Panc1 (cell line): ENCODE measurements around the gene KIRREL3.

Experiments used
- POLR2AphosphoS5 ChIP-seq: IDR thresholded peaks from 2 replicates; pipeline ENCODE4 v1.6.1; 2012; ENCODE audit warnings: mild to moderate bottlenecking, low read depth, low read length, moderate library complexity
- TF ChIP-seq, protein P1 (sequence below): fragments of 450-650 bp; IDR thresholded peaks from 2 replicates; pipeline ENCODE4 v1.5.1; 2017; ENCODE audit warnings: mild to moderate bottlenecking

DNA sequence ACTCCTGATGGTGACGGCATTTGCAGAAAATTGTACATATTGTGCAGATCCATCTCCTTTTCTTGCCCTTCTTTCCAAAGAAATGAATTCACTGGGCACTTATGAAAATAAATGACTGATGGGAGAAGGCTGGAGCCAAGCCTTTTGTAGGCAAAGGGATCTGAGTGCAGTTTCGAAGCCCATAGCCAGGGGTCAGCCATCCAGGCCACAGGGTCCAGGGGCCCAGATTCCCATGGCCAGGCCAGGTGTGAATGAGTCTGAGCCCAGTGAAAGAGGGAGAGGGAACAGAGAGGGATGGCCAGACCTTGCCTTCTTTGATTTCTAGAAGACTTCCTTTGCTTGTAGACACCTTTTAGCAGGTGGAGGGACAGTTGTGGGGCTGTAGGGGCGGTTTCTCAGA lies 209.1 kb downstream of the KIRREL3 start:
- TF ChIP-seq, protein P1, sequence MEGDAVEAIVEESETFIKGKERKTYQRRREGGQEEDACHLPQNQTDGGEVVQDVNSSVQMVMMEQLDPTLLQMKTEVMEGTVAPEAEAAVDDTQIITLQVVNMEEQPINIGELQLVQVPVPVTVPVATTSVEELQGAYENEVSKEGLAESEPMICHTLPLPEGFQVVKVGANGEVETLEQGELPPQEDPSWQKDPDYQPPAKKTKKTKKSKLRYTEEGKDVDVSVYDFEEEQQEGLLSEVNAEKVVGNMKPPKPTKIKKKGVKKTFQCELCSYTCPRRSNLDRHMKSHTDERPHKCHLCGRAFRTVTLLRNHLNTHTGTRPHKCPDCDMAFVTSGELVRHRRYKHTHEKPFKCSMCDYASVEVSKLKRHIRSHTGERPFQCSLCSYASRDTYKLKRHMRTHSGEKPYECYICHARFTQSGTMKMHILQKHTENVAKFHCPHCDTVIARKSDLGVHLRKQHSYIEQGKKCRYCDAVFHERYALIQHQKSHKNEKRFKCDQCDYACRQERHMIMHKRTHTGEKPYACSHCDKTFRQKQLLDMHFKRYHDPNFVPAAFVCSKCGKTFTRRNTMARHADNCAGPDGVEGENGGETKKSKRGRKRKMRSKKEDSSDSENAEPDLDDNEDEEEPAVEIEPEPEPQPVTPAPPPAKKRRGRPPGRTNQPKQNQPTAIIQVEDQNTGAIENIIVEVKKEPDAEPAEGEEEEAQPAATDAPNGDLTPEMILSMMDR: no peak
- no peak for TF ChIP-seq POLR2AphosphoS5
